Measurements from ENCODE around the gene STK32B.

GRCh38 chr4:5014007-5014682 is 37.1 kb upstream of the STK32B start:
- TF ChIP-seq CTCF (IDR thresholded peaks at IDR 0.05) (no peak), POLR2A (IDR thresholded peaks at IDR 0.05) (no peak)
